Effector memory CD4-positive, alpha-beta T cell (primary cell): ENCODE results near the gene ADAMTSL2.

Experiments
- DNase-seq, 3 donors: peaks; one replicate each; pipeline ENCODE4 v3.0.0-alpha.2; 2020
- H3K27ac ChIP-seq: 2 replicates; pipeline ENCODE4 v1.7.0; 2013; ENCODE audit warnings: mild to moderate bottlenecking, low read length, moderate library complexity; ENCODE audit not compliant: insufficient read depth, poor library complexity, severe bottlenecking
- H3K27me3 ChIP-seq: replicated peaks from 2 replicates; pipeline ENCODE4 v1.7.0; 2013; ENCODE audit warnings: mild to moderate bottlenecking, low read length; ENCODE audit not compliant: insufficient read depth, control insufficient read depth, poor library complexity, severe bottlenecking
- H3K36me3 ChIP-seq: 2 replicates; pipeline ENCODE4 v1.7.0; 2013; ENCODE audit warnings: mild to moderate bottlenecking, low read length, moderate library complexity; ENCODE audit not compliant: control insufficient read depth, insufficient read depth
- H3K4me1 ChIP-seq: 2 replicates; pipeline ENCODE4 v1.7.0; 2013; ENCODE audit warnings: low read length, mild to moderate bottlenecking; ENCODE audit not compliant: control insufficient read depth, insufficient read depth, poor library complexity, severe bottlenecking
- H3K4me3 ChIP-seq: 2 replicates; pipeline ENCODE4 v1.7.0; 2013; ENCODE audit warnings: low read length, low read depth, mild to moderate bottlenecking; ENCODE audit not compliant: insufficient read depth, poor library complexity, severe bottlenecking
- H3K9me3 ChIP-seq: 2 replicates; pipeline ENCODE4 v1.7.0; 2013; ENCODE audit warnings: mild to moderate bottlenecking, low read length, moderate library complexity; ENCODE audit not compliant: control insufficient read depth

ADAMTSL2 gene

GRCh38 chr9:133605446-133605845 lies 70.9 kb downstream of the ADAMTSL2 start:
- no peak for DNase-seq
- Histone ChIP-seq H3K27me3 (peaks cover 9% of the 10 kb centered on the region), H3K27ac (no peak overlapping the region), H3K4me3 (no peak overlapping the region), H3K4me1 (no peaks in the 10 kb centered on the region), H3K36me3 (no peaks in the 10 kb centered on the region), H3K9me3 (no peaks in the 10 kb centered on the region)

GRCh38 chr9:133605856-133606707 lies 71.6 kb downstream of the ADAMTSL2 start:
- Histone ChIP-seq H3K4me1 (no peaks in the 10 kb centered on the region), H3K4me3 (no peak overlapping the region), H3K27ac (no peak overlapping the region), H3K9me3 (no peaks in the 10 kb centered on the region), H3K27me3 (peaks cover 9% of the 10 kb centered on the region), H3K36me3 (no peaks in the 10 kb centered on the region)
- no peak for DNase-seq

- Histone ChIP-seq H3K27ac (no peak overlapping the region), H3K4me1 (no peaks in the 10 kb centered on the region), H3K36me3 (no peaks in the 10 kb centered on the region), H3K9me3 (no peaks in the 10 kb centered on the region), H3K4me3 (no peak overlapping the region), H3K27me3 (peaks cover 9% of the 10 kb centered on the region)
- no peak for DNase-seq
These were observed 72.2 kb downstream of the ADAMTSL2 start for GRCh38 chr9:133606708-133607025.

GRCh38 chr9:133607381-133607780 lies 72.9 kb downstream of the ADAMTSL2 start:
- Histone ChIP-seq H3K27ac (no peak overlapping the region), H3K36me3 (no peaks in the 10 kb centered on the region), H3K27me3 (peaks cover 9% of the 10 kb centered on the region), H3K9me3 (no peaks in the 10 kb centered on the region), H3K4me3 (no peak overlapping the region), H3K4me1 (no peaks in the 10 kb centered on the region)
- DNase-seq = no peak

- no peaks in the 10 kb centered on the region for H3K4me1 ChIP-seq
- no peaks in the 10 kb centered on the region for H3K36me3 ChIP-seq
- no peak for DNase-seq
- H3K4me3 ChIP-seq = no peak overlapping the region
- H3K27me3 ChIP-seq = peaks cover 9% of the 10 kb centered on the region
- no peak overlapping the region for H3K27ac ChIP-seq
- no peaks in the 10 kb centered on the region for H3K9me3 ChIP-seq
These were observed 73.5 kb downstream of the ADAMTSL2 start for GRCh38 chr9:133607976-133608375.

GRCh38 chr9:133608382-133608781 lies 73.9 kb downstream of the ADAMTSL2 start:
- Histone ChIP-seq H3K4me3 (no peak overlapping the region), H3K27me3 (peaks cover 9% of the 10 kb centered on the region)

GRCh38 chr9:133608889-133609288 lies 74.4 kb downstream of the ADAMTSL2 start:
- Histone ChIP-seq H3K27ac (no peak overlapping the region), H3K4me1 (no peaks in the 10 kb centered on the region), H3K4me3 (no peak overlapping the region), H3K9me3 (no peaks in the 10 kb centered on the region), H3K27me3 (peaks cover 9% of the 10 kb centered on the region), H3K36me3 (no peaks in the 10 kb centered on the region)
- no peak for DNase-seq

More at GRCh38 chr9:133608382-133608781, 73.9 kb downstream of the ADAMTSL2 start:
- H3K36me3 ChIP-seq = no peaks in the 10 kb centered on the region
- H3K9me3 ChIP-seq = no peaks in the 10 kb centered on the region
- H3K4me1 ChIP-seq = no peaks in the 10 kb centered on the region
- no peak for DNase-seq
- H3K27ac ChIP-seq = no peak overlapping the region

- H3K4me3 ChIP-seq = no peak within 1 kb of the TSS
- no peak within 1 kb of the TSS for H3K27ac ChIP-seq
- no peaks in the 10 kb centered on the region for H3K9me3 ChIP-seq
- no peaks in the 10 kb centered on the region for H3K4me1 ChIP-seq
- peaks cover 9% of the 10 kb centered on the region for H3K27me3 ChIP-seq
- H3K36me3 ChIP-seq = no peaks in the 10 kb centered on the region
- no peak for DNase-seq
These were observed 75.0 kb downstream of the ADAMTSL2 start, which contains the start of gene FAM163B for GRCh38 chr9:133609311-133610098. Gene FAM163B, minus strand, starts transcription at chr9:133609389. Its CDS starts 29,166 bp downstream, at chr9:133580223.

- DNase-seq = no peak
- Histone ChIP-seq H3K4me3 (no peak overlapping the region), H3K36me3 (no peaks in the 10 kb centered on the region), H3K27me3 (peaks cover 6% of the 10 kb centered on the region), H3K4me1 (no peaks in the 10 kb centered on the region), H3K27ac (no peak overlapping the region), H3K9me3 (no peaks in the 10 kb centered on the region)
These were observed 76.3 kb downstream of the ADAMTSL2 start for GRCh38 chr9:133610845-133611244.

- Histone ChIP-seq H3K4me1 (no peaks in the 10 kb centered on the region), H3K27ac (no peak overlapping the region), H3K9me3 (no peaks in the 10 kb centered on the region), H3K27me3 (peaks cover 6% of the 10 kb centered on the region), H3K36me3 (no peaks in the 10 kb centered on the region), H3K4me3 (no peak overlapping the region)
- DNase-seq = no peak
These were observed 77.5 kb downstream of the ADAMTSL2 start for GRCh38 chr9:133612051-133612450.
